A673 (cell line): Measurements from ENCODE around the gene GRAMD1B. TPM values are rescaled to one million over a fixed set of nuclear protein-coding genes. Genes with fewer than 3 reads are reported as not detected.

Source experiments
- BruUV-seq: library from RNA; stranded (reverse); fragments of 400-500 nt; replicated peaks from 2 replicates; lab custom pipeline; 2021; lab: Mats Ljungman, UMichigan
- CTCF ChIA-PET: fragments of 300-600 bp; sonication (Branson Sonifier 250); formaldehyde crosslinking; loops from one replicate; lab custom pipeline; 2022; ENCODE audit warnings: antibody characterized with exemption; lab: Charles Lee
- POLR2A ChIA-PET: fragments of 300-600 bp; sonication (Branson Sonifier 250); formaldehyde crosslinking; loops from one replicate; lab custom pipeline; 2022; ENCODE audit warnings: antibody characterized with exemption; ENCODE audit not compliant: low non-redundant PET; lab: Charles Lee
- DNase-seq: peaks from one replicate; pipeline ENCODE4 v3.0.0-alpha.2; 2015; ENCODE audit warnings: low spot score
- H3K27ac ChIP-seq: fragments of 200-600 bp; sonication (generic); 2 replicates; pipeline ENCODE4 v1.5.1; 2016; ENCODE audit warnings: mixed run types, low read depth, mild to moderate bottlenecking, mixed read lengths, antibody characterized with exemption, low read length; ENCODE audit not compliant: poor library complexity, severe bottlenecking
- H3K27me3 ChIP-seq: fragments of 200-600 bp; sonication (generic); replicated peaks from 2 replicates; pipeline ENCODE4 v1.6.1; 2017; ENCODE audit warnings: mixed run types, low read depth, mild to moderate bottlenecking, mixed read lengths, antibody characterized with exemption, low read length; ENCODE audit not compliant: insufficient read depth, poor library complexity
- H3K36me3 ChIP-seq: fragments of 200-600 bp; sonication (generic); 2 replicates; pipeline ENCODE4 v1.6.1; 2016; ENCODE audit warnings: mixed run types, mild to moderate bottlenecking, mixed read lengths, antibody characterized with exemption, low read length; ENCODE audit not compliant: insufficient read depth, poor library complexity, severe bottlenecking
- H3K4me1 ChIP-seq: fragments of 200-600 bp; sonication (generic); 2 replicates; pipeline ENCODE4 v1.6.1; 2017; ENCODE audit warnings: mixed run types, mild to moderate bottlenecking, mixed read lengths, antibody characterized with exemption, low read length; ENCODE audit not compliant: insufficient read depth, poor library complexity, severe bottlenecking
- H3K4me3 ChIP-seq: fragments of 200-600 bp; sonication (generic); 2 replicates; pipeline ENCODE4 v1.5.1; 2016; ENCODE audit warnings: low read depth, mixed run types, mild to moderate bottlenecking, mixed read lengths, low read length; ENCODE audit not compliant: poor library complexity, severe bottlenecking
- H3K9me3 ChIP-seq: fragments of 200-600 bp; sonication (generic); 2 replicates; pipeline ENCODE4 v1.6.1; 2016; ENCODE audit warnings: mixed run types, low read depth, mild to moderate bottlenecking, mixed read lengths, antibody characterized with exemption, low read length; ENCODE audit not compliant: poor library complexity, severe bottlenecking
- CTCF ChIP-seq: fragments of 300-800, 200-600 bp; sonication (generic); conservative IDR thresholded peaks from 2 replicates; pipeline ENCODE4 v1.5.1; 2017; ENCODE audit warnings: low read depth, mild to moderate bottlenecking, antibody characterized with exemption, low read length, moderate library complexity, mixed read lengths
- EZH2 ChIP-seq: fragments of 200-600 bp; sonication (generic); IDR thresholded peaks from 2 replicates; pipeline ENCODE4 v1.6.1; 2017; ENCODE audit warnings: borderline replicate concordance, low read depth, mild to moderate bottlenecking, mixed read lengths, antibody characterized with exemption, low read length; ENCODE audit not compliant: poor library complexity, severe bottlenecking
- intact Hi-C: fragments of 100-400 bp; cut with micrococcal nuclease; formaldehyde crosslinking; loops from one replicate; pipeline ENCODE4 v1.10.0; 2022; ENCODE audit not compliant: unreplicated experiment
- total RNA-seq: library from RNA; stranded (reverse); gene quantifications from 2 replicates; pipeline ENCODE4 v1.2.3, GENCODE V29; 2021

GRAMD1B gene
- total RNA-seq, 1 experiment from 2014 or later = 13.0 TPM

- intact Hi-C loops = no loop called here
- TF ChIP-seq CTCF = no peak
- no peak for TF ChIP-seq EZH2
- H3K27ac ChIP-seq = no peak overlapping the region
- no TSS peak for BruUV-seq
- H3K4me1 ChIP-seq = peaks cover 15% of the 10 kb centered on the region
- H3K4me3 ChIP-seq = no peak overlapping the region
- no peak for DNase-seq
- POLR2A ChIA-PET = no interaction called here
- no peaks in the 10 kb centered on the region for H3K9me3 ChIP-seq
- no peaks in the 10 kb centered on the region for H3K36me3 ChIP-seq
- peaks cover 60% of the 10 kb centered on the region for H3K27me3 ChIP-seq
- CTCF ChIA-PET = no interaction called here
Observed at GRCh38 chr11:123652599-123652998, 222.5 kb downstream of the GRAMD1B start.

GRCh38 chr11:123653483-123653826 lies 223.4 kb downstream of the GRAMD1B start:
- H3K27me3 ChIP-seq = peaks cover 52% of the 10 kb centered on the region
- intact Hi-C loops = no loop called here
- TF ChIP-seq EZH2 (no peak), CTCF (no peak)
- no peak for DNase-seq
- ChIA-PET CTCF (no interaction called here), POLR2A (no interaction called here)
- no peaks in the 10 kb centered on the region for H3K9me3 ChIP-seq
- H3K27ac ChIP-seq = no peak overlapping the region
- H3K36me3 ChIP-seq = no peaks in the 10 kb centered on the region
- H3K4me3 ChIP-seq = peak overlapping the region; percentile 63
- BruUV-seq = no TSS peak
- H3K4me1 ChIP-seq = peaks cover 15% of the 10 kb centered on the region

GRCh38 chr11:123653827-123654565 lies 223.9 kb downstream of the GRAMD1B start:
- ChIA-PET CTCF (no interaction called here), POLR2A (interaction anchor here (0.5 kb wide), 1 partner anchor 97 kb away, joined by 3 read pairs; no protein-coding TSS in a partner anchor)
- intact Hi-C loops = no loop called here

More at GRCh38 chr11:123653827-123654565, 223.9 kb downstream of the GRAMD1B start:
- peaks cover 15% of the 10 kb centered on the region for H3K4me1 ChIP-seq
- no peak overlapping the region for H3K27ac ChIP-seq
- H3K4me3 ChIP-seq = peak overlapping the region; percentile 63
- BruUV-seq = no TSS peak
- no peaks in the 10 kb centered on the region for H3K36me3 ChIP-seq
- TF ChIP-seq CTCF (0 out of 2 replicates have a peak, but pooled peaks have one; percentile 21), EZH2 (no peak)
- no peaks in the 10 kb centered on the region for H3K9me3 ChIP-seq
- peak; percentile 66 for DNase-seq
- H3K27me3 ChIP-seq = peaks cover 46% of the 10 kb centered on the region
